HG02981 (cell line): ENCODE measurements around the gene HAL.

Source experiments
- ATAC-seq: cut with Tn5 transposase; IDR thresholded peaks from one replicate; pipeline ENCODE4 v1.9.1; 2021; ENCODE audit warnings: mild to moderate bottlenecking, moderate library complexity; ENCODE audit not compliant: unreplicated experiment

The HAL gene

DNA sequence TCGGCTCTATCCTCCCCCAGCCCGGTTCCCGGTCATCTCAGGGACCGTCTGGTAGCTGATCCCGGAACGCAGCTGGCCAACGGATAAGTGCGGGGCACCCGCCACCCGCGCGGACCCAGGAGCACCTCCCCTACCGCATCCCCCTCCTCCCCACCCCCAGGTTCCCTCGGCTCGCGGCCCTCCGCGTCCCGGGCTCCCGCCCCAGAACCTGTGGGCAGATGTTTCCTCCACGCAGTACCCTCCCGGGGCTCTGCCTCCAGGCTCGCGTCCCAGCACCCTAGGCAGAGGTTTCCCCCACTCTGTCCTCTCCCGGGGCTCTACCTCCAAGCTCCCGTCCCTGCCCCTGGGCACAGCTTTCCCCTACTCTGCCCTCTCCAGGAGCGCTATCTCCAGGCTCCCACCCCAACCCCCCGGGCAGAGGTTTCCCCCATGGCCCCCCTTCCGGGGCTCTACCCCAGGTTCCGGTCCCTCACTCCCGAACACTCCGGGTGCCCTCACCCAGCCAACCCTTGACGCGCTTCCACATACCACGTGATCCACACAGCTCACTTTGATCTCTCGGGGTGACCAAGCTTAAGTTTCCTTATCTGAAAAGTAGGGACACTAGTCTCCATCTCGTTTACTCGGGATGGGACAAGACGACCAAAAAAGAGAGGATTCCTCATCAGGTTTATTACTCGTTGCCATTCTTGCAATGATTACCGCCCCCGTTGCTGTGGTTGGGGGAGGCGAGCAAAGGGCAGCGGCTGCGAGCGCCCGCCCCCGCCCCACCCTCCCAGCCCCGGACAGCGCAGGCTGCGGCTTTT, 53.4 kb downstream of the HAL start, which contains the start of gene CCDC38:
TSS of gene CCDC38 (minus strand) at position 91 of the 806 bp plus-strand sequence. CDS start 6,105 bp downstream, outside the sequence.
- peak; percentile 99 for ATAC-seq

- ATAC-seq = no peak
These were observed 54.0 kb downstream of the HAL start for GRCh38 chr12:95942101-95942523.

DNA sequence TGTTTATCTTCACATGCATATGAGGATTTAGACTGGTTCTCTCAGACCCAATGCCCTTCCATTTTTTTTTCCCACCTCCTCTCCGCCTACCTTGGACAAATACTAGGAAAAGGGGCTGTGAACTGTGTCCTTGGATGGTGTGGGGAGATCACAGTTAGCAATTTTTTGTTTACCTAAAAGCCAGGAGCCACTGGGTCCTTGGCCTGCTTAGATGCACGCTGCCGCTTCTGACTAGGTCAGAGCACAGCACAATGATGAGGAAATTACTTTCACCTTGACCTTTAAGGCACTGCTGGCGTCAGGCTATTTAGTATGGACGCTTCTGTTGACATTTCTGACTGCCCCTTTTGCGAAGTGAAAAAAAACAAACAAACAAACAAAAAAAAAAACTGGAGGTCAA, 55.6 kb downstream of the HAL start:
- no peak for ATAC-seq
